A549 (cell line): ENCODE results near the gene TRIM24. TPM values are rescaled to one million over a fixed set of nuclear protein-coding genes. Genes with fewer than 3 reads are reported as not detected.

Experiments
- ATAC-seq, 2 experiments: fragments of 200-7000 bp in 1 of 2; fragments of >200 bp in 1 of 2; cut with Nextera tagmentation in 1 of 2; cut with Tn5 transposase in 1 of 2; 3 replicates each; pipeline versions ENCODE4 v1.8.0 to v1.9.1; 2018 to 2020; ENCODE audit warnings: mild to moderate bottlenecking in 1 of 2, moderate library complexity in 1 of 2
- CTCF ChIA-PET: fragments of 300-600 bp; sonication (Branson Sonifier 250); formaldehyde crosslinking; extraction: SDS; loops from one replicate; lab custom pipeline; 2021; ENCODE audit warnings: antibody characterized with exemption, inconsistent platforms; lab: Yijun Ruan, JAX
- POLR2A ChIA-PET: fragments of 350-600 bp; formaldehyde crosslinking; extraction: SDS; loops from one replicate; lab custom pipeline; 2021; ENCODE audit warnings: antibody characterized with exemption, inconsistent platforms; lab: Yijun Ruan, JAX
- DNase-seq, 2 experiments: peaks; one replicate each; pipeline versions ENCODE4 v3.0.0 to v3.0.0-alpha.2; 2011 to 2016; ENCODE audit warnings: low read depth in 1 of 2, low spot score in 1 of 2
- FAIRE-seq: peaks from 2 replicates; lab custom pipeline; 2011; peaks lifted over from hg19 to GRCh38; lab: Jason Lieb, UNC
- H3K27ac ChIP-seq, 2 experiments: fragments of >200 bp; sonication (Bioruptor Twin); formaldehyde crosslinking; 3 replicates each; pipeline ENCODE4 v1.5.1; 2016 to 2017
- H3K4me1 ChIP-seq: fragments of >200 bp; sonication (Bioruptor Twin); formaldehyde crosslinking; 3 replicates; pipeline ENCODE4 v1.6.1; 2016
- H3K4me2 ChIP-seq: fragments of >200 bp; sonication (Bioruptor Twin); formaldehyde crosslinking; 3 replicates; pipeline ENCODE4 v1.6.1; 2016
- H3K4me3 ChIP-seq: fragments of >200 bp; sonication (Bioruptor Twin); formaldehyde crosslinking; 3 replicates; pipeline ENCODE4 v1.5.1; 2016
- H3K9me3 ChIP-seq: fragments of >200 bp; sonication (Bioruptor Twin); formaldehyde crosslinking; 3 replicates; pipeline ENCODE4 v1.6.1; 2016
- ATOH8 ChIP-seq: fragments of 250-450 bp; sonication (Bioruptor Pico); IDR thresholded peaks from 2 replicates; pipeline ENCODE4 v1.5.0; 2020; ENCODE audit warnings: low read depth, mild to moderate bottlenecking, moderate library complexity
- BHLHE40 ChIP-seq: IDR thresholded peaks from 2 replicates; pipeline ENCODE4 v1.6.1; 2012; ENCODE audit warnings: low read depth, low read length, inconsistent platforms
- CBX8 ChIP-seq: fragments of 200-600 bp; sonication (generic); IDR thresholded peaks from 2 replicates; pipeline ENCODE4 v1.6.1; 2016
- CEBPB ChIP-seq, 2 experiments: fragments of >200 bp in 1 of 2; sonication (Bioruptor Twin) in 1 of 2; formaldehyde crosslinking in 1 of 2; IDR thresholded peaks; 2 replicates each; pipeline ENCODE4 v1.6.1; 2012 to 2016
- CHD2 ChIP-seq: fragments of 150-350 bp; IDR thresholded peaks from 2 replicates; pipeline ENCODE4 v1.6.1; 2014; ENCODE audit warnings: low read length; ENCODE audit not compliant: partially characterized antibody
- CHD4 ChIP-seq: fragments of 200-600 bp; sonication (generic); IDR thresholded peaks from 2 replicates; pipeline ENCODE4 v1.6.1; 2016; ENCODE audit warnings: antibody characterized with exemption, mild to moderate bottlenecking, borderline replicate concordance
- E2F6 ChIP-seq: IDR thresholded peaks from 2 replicates; pipeline ENCODE4 v1.6.1; 2012; ENCODE audit warnings: low read depth, borderline replicate concordance
- ELK1 ChIP-seq: fragments of 150-350 bp; IDR thresholded peaks from 2 replicates; pipeline ENCODE4 v1.6.1; 2014; ENCODE audit warnings: low read depth, mild to moderate bottlenecking, low read length
- FOXS1 ChIP-seq: fragments of 250-450 bp; sonication (Bioruptor Pico); IDR thresholded peaks from 2 replicates; pipeline ENCODE4 v1.5.0; 2020; ENCODE audit warnings: mild to moderate bottlenecking, moderate library complexity
- HDAC2 ChIP-seq: fragments of 200-600 bp; sonication (generic); IDR thresholded peaks from 2 replicates; pipeline ENCODE4 v1.6.1; 2016
- HES2 ChIP-seq: fragments of >200 bp; sonication (Bioruptor Twin); formaldehyde crosslinking; IDR thresholded peaks from 2 replicates; pipeline ENCODE4 v1.6.1; 2016
- HEYL ChIP-seq: fragments of 250-450 bp; sonication (Bioruptor Pico); IDR thresholded peaks from 2 replicates; pipeline ENCODE4 v1.8.0; 2021; ENCODE audit warnings: mild to moderate bottlenecking, moderate library complexity
- HOXA7 ChIP-seq: fragments of 250-450 bp; sonication (Bioruptor Pico); IDR thresholded peaks from 2 replicates; pipeline ENCODE4 v1.5.0; 2020; ENCODE audit warnings: mild to moderate bottlenecking, moderate library complexity
- HOXB13 ChIP-seq: fragments of 250-450 bp; sonication (Bioruptor Pico); IDR thresholded peaks from 2 replicates; pipeline ENCODE4 v1.5.0; 2020; ENCODE audit warnings: low read depth, mild to moderate bottlenecking, moderate library complexity
- JUNB ChIP-seq: fragments of >200 bp; sonication (Bioruptor Twin); formaldehyde crosslinking; IDR thresholded peaks from 2 replicates; pipeline ENCODE4 v1.6.1; 2016
- KDM5A ChIP-seq: fragments of 200-600 bp; sonication (generic); IDR thresholded peaks from 2 replicates; pipeline ENCODE4 v1.6.1; 2016; ENCODE audit warnings: antibody characterized with exemption, mild to moderate bottlenecking
- MAX ChIP-seq: IDR thresholded peaks from 2 replicates; pipeline ENCODE4 v1.6.1; 2012
- NFE2L2 ChIP-seq: fragments of 150-350 bp; conservative IDR thresholded peaks from 2 replicates; pipeline ENCODE4 v1.6.1; 2014; ENCODE audit warnings: low read length
- NR3C1 ChIP-seq: fragments of >200 bp; sonication (Bioruptor Twin); formaldehyde crosslinking; IDR thresholded peaks from 3 replicates; pipeline ENCODE4 v1.6.1; 2017
- POLR2A ChIP-seq: IDR thresholded peaks from 2 replicates; pipeline ENCODE4 v1.6.1; 2012; ENCODE audit warnings: mild to moderate bottlenecking, low read length
- POLR2AphosphoS2 ChIP-seq: conservative IDR thresholded peaks from 2 replicates; pipeline ENCODE4 v1.6.1; 2012; ENCODE audit warnings: low read length, improper control_type of control experiment, inconsistent platforms
- RAD21 ChIP-seq, 2 experiments: fragments of >200 bp in 1 of 2; sonication (Bioruptor Twin) in 1 of 2; formaldehyde crosslinking in 1 of 2; IDR thresholded peaks in 1 of 2; conservative IDR thresholded peaks in 1 of 2; 2 replicates in 1 of 2; 3 replicates in 1 of 2; pipeline ENCODE4 v1.6.1; 2012 to 2018; ENCODE audit warnings: inconsistent platforms in 1 of 2
- RCOR1 ChIP-seq: fragments of 150-350 bp; IDR thresholded peaks from 2 replicates; pipeline ENCODE4 v1.6.1; 2014; ENCODE audit warnings: antibody characterized with exemption, low read length, low read depth
- REST ChIP-seq: fragments of 200-600 bp; sonication (generic); IDR thresholded peaks from 2 replicates; pipeline ENCODE4 v1.6.1; 2016; ENCODE audit warnings: antibody characterized with exemption, mild to moderate bottlenecking, moderate library complexity
- RFX5 ChIP-seq: fragments of 450-650 bp; IDR thresholded peaks from 2 replicates; pipeline ENCODE4 v1.7.1; 2014; ENCODE audit warnings: antibody characterized with exemption, mild to moderate bottlenecking, moderate library complexity
- RNF2 ChIP-seq: fragments of 200-600 bp; sonication (generic); IDR thresholded peaks from 2 replicates; pipeline ENCODE4 v1.6.1; 2016; ENCODE audit warnings: low read depth, mild to moderate bottlenecking, antibody characterized with exemption, moderate library complexity, borderline replicate concordance
- ZFP36 ChIP-seq: fragments of 450-650 bp; IDR thresholded peaks from 2 replicates; pipeline ENCODE4 v1.6.1; 2014; ENCODE audit warnings: borderline replicate concordance; ENCODE audit not compliant: partially characterized antibody
- ZSCAN20 ChIP-seq: fragments of 250-450 bp; sonication (Bioruptor Pico); IDR thresholded peaks from 2 replicates; pipeline ENCODE4 v1.8.0; 2022; ENCODE audit warnings: mild to moderate bottlenecking, moderate library complexity
- WGBS: methylation state at CpG from one replicate; pipeline ENCODE4 v1.1.6; 2017; ENCODE audit errors: missing lambda C conversion rate; 5-methylcytosine and 5-hydroxymethylcytosine counted together
- polyA plus RNA-seq, 4 experiments: library from polyadenylated mRNA; depleted of rRNA in 3 of 4; stranded (reverse); fragments of >200 nt; fragmentation: RNase III in 1 of 4; extraction: RNeasy Plus Mini Kit Qiagen cat#74134 plus additional on column Dnase treatment in 1 of 4; gene quantifications; 2 replicates in 3 of 4; 3 replicates in 1 of 4; pipeline ENCODE4 v1.2.3, GENCODE V29; 2011 to 2017

The TRIM24 gene
- polyA plus RNA-seq, 2 of the 4 experiments (the other 2 are of a cell fraction), result 8.3 to 11.6 TPM

GRCh38 chr7:138584283-138584682 is 124.2 kb downstream of the TRIM24 start:
- FAIRE-seq (no peak), ATAC-seq (no peak), DNase-seq (no peak)
- Histone ChIP-seq H3K27ac (no peak overlapping the region), H3K4me2 (no peak overlapping the region), H3K4me3 (no peak overlapping the region), H3K9me3 (no peaks in the 10 kb centered on the region), H3K4me1 (no peaks in the 10 kb centered on the region)
- CTCF ChIA-PET, result no interaction called here
- POLR2A ChIA-PET, result no interaction called here
- TF ChIP-seq BHLHE40 (no peak), CHD2 (no peak), NR3C1 (no peak), MAX (no peak), JUNB (no peak), ATOH8 (CRISPR knock-in tag) (no peak), ZSCAN20 (no peak), HDAC2 (no peak)

GRCh38 chr7:138584696-138585095 is 124.6 kb downstream of the TRIM24 start:
- no peaks in the 10 kb centered on the region for H3K9me3 ChIP-seq
- ChIA-PET CTCF (no interaction called here), POLR2A (no interaction called here)
- ATAC-seq, result no peak
- H3K27ac ChIP-seq, result no peak overlapping the region
- no peak for FAIRE-seq
- no peak overlapping the region for H3K4me3 ChIP-seq
- TF ChIP-seq MAX (no peak), HEYL (CRISPR knock-in tag) (no peak), NFE2L2 (no peak), CEBPB (IDR thresholded peaks at IDR 0.05) (no peak), KDM5A (no peak), ZFP36 (no peak), HOXB13 (no peak), E2F6 (no peak)
- WGBS, result 83% methylated on average over 4 of the region's 4 CpGs
- no peak overlapping the region for H3K4me2 ChIP-seq
- no peaks in the 10 kb centered on the region for H3K4me1 ChIP-seq
- no peak for DNase-seq

GRCh38 chr7:138585283-138585993 is 125.4 kb downstream of the TRIM24 start:
- Histone ChIP-seq H3K27ac (no peak overlapping the region), H3K9me3 (no peaks in the 10 kb centered on the region), H3K4me2 (no peak overlapping the region), H3K4me3 (no peak overlapping the region), H3K4me1 (no peaks in the 10 kb centered on the region)
- ChIA-PET POLR2A (no interaction called here), CTCF (no interaction called here)
- DNase-seq (no peak), FAIRE-seq (no peak), ATAC-seq (no peak)
- 75% methylated on average over 5 of the region's 5 CpGs for WGBS
- no peak for TF ChIP-seq BHLHE40
- no peak for TF ChIP-seq HOXA7 (CRISPR knock-in tag)
- TF ChIP-seq CBX8, result no peak
- no peak for TF ChIP-seq FOXS1 (CRISPR knock-in tag)
- no peak for TF ChIP-seq POLR2AphosphoS2
- TF ChIP-seq CHD4, result no peak
- TF ChIP-seq ELK1, result no peak
- no peak for TF ChIP-seq POLR2A
- TF ChIP-seq HES2, result no peak
- no peak for TF ChIP-seq ZFP36
- TF ChIP-seq RCOR1, result no peak
- no peak for TF ChIP-seq RFX5
- TF ChIP-seq REST, result no peak
- TF ChIP-seq RAD21 (conservative IDR thresholded peaks at IDR 0.05 in 1 of 2, IDR thresholded peaks at IDR 0.05 in 1 of 2), result no peak
- TF ChIP-seq E2F6, result no peak
- no peak for TF ChIP-seq RNF2
